GM12878 (cell line): ENCODE measurements around the gene BRI3BP. TPM values are rescaled to one million over a fixed set of nuclear protein-coding genes. Genes with fewer than 3 reads are reported as not detected.

ENCODE experiments used
- BCL3 ChIP-seq: IDR thresholded peaks from 2 replicates; pipeline ENCODE4 v1.6.1; 2011; ENCODE audit warnings: borderline replicate concordance, low read depth, mild to moderate bottlenecking, moderate library complexity, low read length; ENCODE audit not compliant: insufficient read depth, poor library complexity, severe bottlenecking
- BHLHE40 ChIP-seq, 2 experiments: fragments of 450-650 bp in 1 of 2; IDR thresholded peaks; 2 replicates each; pipeline ENCODE4 v1.6.1; 2011 to 2017; ENCODE audit warnings: low read depth in 2 of 2, borderline replicate concordance in 1 of 2, improper control_type of control experiment in 1 of 2, low read length in 1 of 2, mild to moderate bottlenecking in 1 of 2
- CHD1 ChIP-seq: IDR thresholded peaks from 2 replicates; pipeline ENCODE4 v1.6.1; 2012; ENCODE audit warnings: low read depth, low read length, improper control_type of control experiment
- E4F1 ChIP-seq: fragments of 450-650 bp; IDR thresholded peaks from 2 replicates; pipeline ENCODE4 v1.6.1; 2018; ENCODE audit warnings: borderline replicate concordance, mild to moderate bottlenecking; ENCODE audit not compliant: partially characterized antibody
- FOXM1 ChIP-seq: IDR thresholded peaks from 2 replicates; pipeline ENCODE4 v1.6.1; 2012; ENCODE audit warnings: low read depth, mild to moderate bottlenecking, inconsistent platforms, low read length, moderate library complexity
- GATAD2B ChIP-seq: fragments of 450-650 bp; conservative IDR thresholded peaks from 2 replicates; pipeline ENCODE4 v1.6.1; 2017; ENCODE audit warnings: low read depth, mild to moderate bottlenecking, moderate library complexity
- JUNB ChIP-seq: IDR thresholded peaks from 2 replicates; pipeline ENCODE4 v1.6.1; 2016; ENCODE audit warnings: antibody characterized with exemption, mild to moderate bottlenecking
- MTA2 ChIP-seq: fragments of 450-650 bp; IDR thresholded peaks from 2 replicates; pipeline ENCODE4 v1.6.1; 2016; ENCODE audit warnings: low read depth, mild to moderate bottlenecking, moderate library complexity
- MYB ChIP-seq: fragments of 150-350 bp; IDR thresholded peaks from 2 replicates; pipeline ENCODE4 v1.6.1; 2014; ENCODE audit warnings: mild to moderate bottlenecking, low read depth, low read length, borderline replicate concordance
- MYC ChIP-seq: IDR thresholded peaks from 2 replicates; pipeline ENCODE4 v1.6.1; 2011; ENCODE audit warnings: mild to moderate bottlenecking, low read length, moderate library complexity, inconsistent platforms; ENCODE audit not compliant: insufficient read depth, insufficient replicate concordance, insufficient read length, severe bottlenecking
- NR2C1 ChIP-seq: fragments of 450-650 bp; IDR thresholded peaks from 2 replicates; pipeline ENCODE4 v1.6.1; 2017; ENCODE audit warnings: antibody characterized with exemption, mild to moderate bottlenecking, moderate library complexity
- PAX8 ChIP-seq: fragments of 450-650 bp; IDR thresholded peaks from 2 replicates; pipeline ENCODE4 v1.6.1; 2017; ENCODE audit warnings: mild to moderate bottlenecking, moderate library complexity
- POLR2A ChIP-seq: IDR thresholded peaks from 2 replicates; pipeline ENCODE4 v1.6.1; 2011; ENCODE audit warnings: low read depth, mild to moderate bottlenecking, low read length
- RB1 ChIP-seq: fragments of 450-650 bp; formaldehyde crosslinking; IDR thresholded peaks from 2 replicates; pipeline ENCODE4 v1.6.1; 2017; ENCODE audit warnings: mild to moderate bottlenecking, borderline replicate concordance
- SKIL ChIP-seq: fragments of 450-650 bp; IDR thresholded peaks from 2 replicates; pipeline ENCODE4 v1.6.1; 2017; ENCODE audit warnings: mild to moderate bottlenecking, low read depth, inconsistent platforms; ENCODE audit not compliant: poor library complexity, severe bottlenecking
- SMC3 ChIP-seq: IDR thresholded peaks from 2 replicates; pipeline ENCODE4 v1.6.1; 2011; ENCODE audit warnings: low read length, improper control_type of control experiment, borderline replicate concordance
- TCF3 ChIP-seq: IDR thresholded peaks from 2 replicates; pipeline ENCODE4 v1.6.1; 2012; ENCODE audit warnings: low read depth, mild to moderate bottlenecking, low read length, borderline replicate concordance; ENCODE audit not compliant: insufficient read depth
- YY1 ChIP-seq: IDR thresholded peaks from 2 replicates; pipeline ENCODE4 v1.6.1; 2011; ENCODE audit warnings: low read depth, mild to moderate bottlenecking, low read length
- ZNF592 ChIP-seq: fragments of 450-650 bp; IDR thresholded peaks from 2 replicates; pipeline ENCODE4 v1.6.1; 2017; ENCODE audit warnings: mild to moderate bottlenecking, moderate library complexity
- polyA plus RNA-seq, 11 experiments: library from polyadenylated mRNA; depleted of rRNA in 4 of 11; unstranded in 6 of 11; stranded (reverse) in 5 of 11; fragments of >200 nt; fragmentation: Nextera tagmentation in 4 of 11; fragmentation: Illumina TruSeq in 1 of 11; extraction: Ambion mirVana in 4 of 11; extraction: Trizol in 1 of 11; gene quantifications; 1 replicate in 1 of 11; 2 replicates in 10 of 11; pipeline versions ENCODE4 v1.2.1 to v1.2.3, GENCODE V29; 2011 to 2016; ENCODE audit warnings: inconsistent platforms in 2 of 11, missing spikeins in 2 of 11, low read depth in 1 of 11
- total RNA-seq, 4 experiments: library from RNA; depleted of rRNA in 3 of 4; stranded (reverse); fragments of >200 nt in 3 of 4; fragmentation: Illumina TruSeq in 1 of 4; extraction: Trizol in 1 of 4; gene quantifications; 2 replicates each; pipeline versions ENCODE4 v1.2.1 to v1.2.3, GENCODE V29; 2013 to 2021

The BRI3BP gene
- total and polyA plus RNA-seq, 10 of the 15 experiments (the other 5 are each of a cell fraction or from before 2014, with no cell fraction given) = 11.5 to 37.0 (median 28.5) TPM

GRCh38 chr12:124992874-124993625, 395 bp upstream of the BRI3BP start (continued):
- peak; percentile 87 for TF ChIP-seq YY1
- peak; percentile 59 for TF ChIP-seq SKIL
- no peak for TF ChIP-seq FOXM1
- TF ChIP-seq MTA2 = peak; percentile 22; the same call in 1 of the 2 replicates
- no peak for TF ChIP-seq CHD1
- no peak for TF ChIP-seq TCF3
- TF ChIP-seq MYB = no peak
- no peak for TF ChIP-seq MYC
- no peak for TF ChIP-seq E4F1
- TF ChIP-seq NR2C1 = no peak
- no peak for TF ChIP-seq BCL3
- TF ChIP-seq JUNB = no peak
- peak; percentile 76; the same call in 1 of the 2 replicates for TF ChIP-seq RB1
- TF ChIP-seq GATAD2B = no peak
- TF ChIP-seq PAX8 = no peak
- TF ChIP-seq ZNF592 = no peak
- TF ChIP-seq POLR2A = peak; percentile 34; the same call in 1 of the 2 replicates
- no peak for TF ChIP-seq BHLHE40 (IDR thresholded peaks at IDR 0.05; ENCODE audit: borderline replicate concordance in 1 of 2, low read depth in 2 of 2, low read length in 1 of 2)
- no peak for TF ChIP-seq SMC3
